ENCODE data around the gene RTL1.

RTL1 gene

GRCh38 chr14:100844421-100844820 lies 59.1 kb downstream of the RTL1 start:
- no peak for TF ChIP-seq CTCF (IDR thresholded peaks at IDR 0.05; ENCODE audit: low read depth, low read length)
- no peaks in the 10 kb centered on the region for H3K36me3 ChIP-seq
- H3K27ac ChIP-seq, result no peak overlapping the region
- H3K4me3 ChIP-seq (ENCODE audit: low read depth, low read length), result no peak overlapping the region
- no peaks in the 10 kb centered on the region for H3K9me3 ChIP-seq (ENCODE audit: severe bottlenecking)
- H3K27me3 ChIP-seq (ENCODE audit: insufficient read depth, low read depth, severe bottlenecking), result no peaks in the 10 kb centered on the region
- no peak for DNase-seq

GRCh38 chr14:100844082-100844408 lies 59.5 kb downstream of the RTL1 start:
- DNase-seq, result no peak
- no peak overlapping the region for H3K27ac ChIP-seq
- no peak for TF ChIP-seq CTCF (IDR thresholded peaks at IDR 0.05; ENCODE audit: low read depth, low read length)
- no peaks in the 10 kb centered on the region for H3K27me3 ChIP-seq (ENCODE audit: insufficient read depth, low read depth, severe bottlenecking)
- H3K9me3 ChIP-seq (ENCODE audit: severe bottlenecking), result no peaks in the 10 kb centered on the region
- no peaks in the 10 kb centered on the region for H3K36me3 ChIP-seq
- H3K4me3 ChIP-seq (ENCODE audit: low read depth, low read length), result no peak overlapping the region

GRCh38 chr14:100842799-100843198 lies 60.7 kb downstream of the RTL1 start:
- H3K36me3 ChIP-seq, result no peaks in the 10 kb centered on the region
- no peak overlapping the region for H3K27ac ChIP-seq
- no peak overlapping the region for H3K4me3 ChIP-seq (ENCODE audit: low read depth, low read length)
- TF ChIP-seq CTCF (IDR thresholded peaks at IDR 0.05; ENCODE audit: low read depth, low read length), result no peak
- no peak for DNase-seq
- no peaks in the 10 kb centered on the region for H3K9me3 ChIP-seq (ENCODE audit: severe bottlenecking)
- H3K27me3 ChIP-seq (ENCODE audit: insufficient read depth, low read depth, severe bottlenecking), result no peaks in the 10 kb centered on the region

GRCh38 chr14:100841761-100842403 lies 61.6 kb downstream of the RTL1 start:
- Histone ChIP-seq H3K27me3 (ENCODE audit: insufficient read depth, low read depth, severe bottlenecking) (no peaks in the 10 kb centered on the region), H3K27ac (no peak overlapping the region), H3K9me3 (ENCODE audit: severe bottlenecking) (no peaks in the 10 kb centered on the region), H3K4me3 (ENCODE audit: low read depth, low read length) (no peak overlapping the region), H3K36me3 (no peaks in the 10 kb centered on the region)
- TF ChIP-seq CTCF (IDR thresholded peaks at IDR 0.05; ENCODE audit: low read depth, low read length), result no peak
- no peak for DNase-seq

- TF ChIP-seq CTCF (IDR thresholded peaks at IDR 0.05; ENCODE audit: low read depth, low read length), result no peak
- Histone ChIP-seq H3K36me3 (no peaks in the 10 kb centered on the region), H3K4me3 (ENCODE audit: low read depth, low read length) (no peak overlapping the region), H3K27me3 (ENCODE audit: insufficient read depth, low read depth, severe bottlenecking) (no peaks in the 10 kb centered on the region), H3K9me3 (ENCODE audit: severe bottlenecking) (no peaks in the 10 kb centered on the region), H3K27ac (no peak overlapping the region)
- no peak for DNase-seq
These were observed 62.3 kb downstream of the RTL1 start for GRCh38 chr14:100841066-100841760.

Data from WERI-Rb-1 (cell line).